ENCODE results near the gene VILL. TPM values are rescaled to one million over a fixed set of nuclear protein-coding genes. Genes with fewer than 3 reads are reported as not detected.

The VILL gene
- total RNA-seq, 2 experiments from 2014 or later = 13.2 to 23.5 TPM

GRCh38 chr3:38036286-38036685 is 45.7 kb downstream of the VILL start:
- Histone ChIP-seq H3K27ac (ENCODE audit: low read depth, low read length, poor library complexity, severe bottlenecking) (no peak overlapping the region), H3K4me1 (ENCODE audit: insufficient read depth, low read length, poor library complexity, severe bottlenecking) (peaks cover 8% of the 10 kb centered on the region), H3K4me3 (ENCODE audit: low read depth, low read length, poor library complexity, severe bottlenecking) (no peak overlapping the region), H3K36me3 (ENCODE audit: insufficient read depth, low read length) (no peaks in the 10 kb centered on the region), H4K20me1 (ENCODE audit: insufficient read depth, low read length) (no peaks in the 10 kb centered on the region), H2AFZ (ENCODE audit: low read length) (no peak overlapping the region), H3K9me3 (ENCODE audit: low read length) (no peaks in the 10 kb centered on the region), H3K79me2 (ENCODE audit: insufficient read depth, low read depth, low read length) (no peaks in the 10 kb centered on the region), H3K9me2 (ENCODE audit: insufficient read depth, low read length) (no peaks in the 10 kb centered on the region), H3K4me2 (ENCODE audit: low read length) (no peak overlapping the region)
- BruUV-seq (replicated peaks) = no TSS peak
- intact Hi-C loops (cut with micrococcal nuclease; ENCODE audit: unreplicated experiment) = no loop called here
- TF ChIP-seq EZH2phosphoT487 (IDR thresholded peaks at IDR 0.05; ENCODE audit: borderline replicate concordance, low read depth, low read length) = no peak
- TF ChIP-seq, protein P1, sequence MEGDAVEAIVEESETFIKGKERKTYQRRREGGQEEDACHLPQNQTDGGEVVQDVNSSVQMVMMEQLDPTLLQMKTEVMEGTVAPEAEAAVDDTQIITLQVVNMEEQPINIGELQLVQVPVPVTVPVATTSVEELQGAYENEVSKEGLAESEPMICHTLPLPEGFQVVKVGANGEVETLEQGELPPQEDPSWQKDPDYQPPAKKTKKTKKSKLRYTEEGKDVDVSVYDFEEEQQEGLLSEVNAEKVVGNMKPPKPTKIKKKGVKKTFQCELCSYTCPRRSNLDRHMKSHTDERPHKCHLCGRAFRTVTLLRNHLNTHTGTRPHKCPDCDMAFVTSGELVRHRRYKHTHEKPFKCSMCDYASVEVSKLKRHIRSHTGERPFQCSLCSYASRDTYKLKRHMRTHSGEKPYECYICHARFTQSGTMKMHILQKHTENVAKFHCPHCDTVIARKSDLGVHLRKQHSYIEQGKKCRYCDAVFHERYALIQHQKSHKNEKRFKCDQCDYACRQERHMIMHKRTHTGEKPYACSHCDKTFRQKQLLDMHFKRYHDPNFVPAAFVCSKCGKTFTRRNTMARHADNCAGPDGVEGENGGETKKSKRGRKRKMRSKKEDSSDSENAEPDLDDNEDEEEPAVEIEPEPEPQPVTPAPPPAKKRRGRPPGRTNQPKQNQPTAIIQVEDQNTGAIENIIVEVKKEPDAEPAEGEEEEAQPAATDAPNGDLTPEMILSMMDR (conservative IDR thresholded peaks at IDR 0.05; ENCODE audit: low read length) = no peak
- ChIA-PET CTCF (ENCODE audit: unreplicated experiment) (no interaction called here), POLR2A (no interaction called here)
- no peak for DNase-seq (ENCODE audit: low spot score)

DNA sequence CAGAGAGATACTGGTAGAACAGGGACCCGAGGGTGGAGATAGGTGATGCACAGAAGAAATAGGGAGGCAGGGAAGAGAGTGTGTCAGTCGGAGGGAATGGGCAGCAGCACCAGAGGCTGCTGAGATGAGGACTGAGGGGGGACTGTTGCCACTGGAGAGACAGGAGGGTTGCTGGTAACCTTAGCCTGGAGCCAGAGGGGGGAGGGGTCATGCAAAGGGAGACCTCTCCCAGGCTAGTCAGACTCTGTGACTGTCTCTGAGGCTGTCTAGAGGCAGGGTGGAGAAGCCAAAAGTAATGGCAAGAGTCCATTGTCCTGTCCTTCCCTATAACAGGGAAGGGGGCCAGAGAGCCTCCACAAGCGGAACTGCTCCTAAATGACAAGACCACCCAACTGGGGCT is 46.3 kb downstream of the VILL start:
- Histone ChIP-seq H3K4me2 (ENCODE audit: low read length) (no peak overlapping the region), H4K20me1 (ENCODE audit: insufficient read depth, low read length) (no peaks in the 10 kb centered on the region), H3K9me2 (ENCODE audit: insufficient read depth, low read length) (no peaks in the 10 kb centered on the region), H3K79me2 (ENCODE audit: insufficient read depth, low read depth, low read length) (no peaks in the 10 kb centered on the region), H3K4me1 (ENCODE audit: insufficient read depth, low read length, poor library complexity, severe bottlenecking) (peaks cover 8% of the 10 kb centered on the region), H3K27ac (ENCODE audit: low read depth, low read length, poor library complexity, severe bottlenecking) (no peak overlapping the region), H3K4me3 (ENCODE audit: low read depth, low read length, poor library complexity, severe bottlenecking) (no peak overlapping the region), H3K36me3 (ENCODE audit: insufficient read depth, low read length) (no peaks in the 10 kb centered on the region), H2AFZ (ENCODE audit: low read length) (no peak overlapping the region), H3K9me3 (ENCODE audit: low read length) (no peaks in the 10 kb centered on the region)
- DNase-seq (ENCODE audit: low spot score) = no peak
- BruUV-seq (replicated peaks) = no TSS peak
- intact Hi-C loops (cut with micrococcal nuclease; ENCODE audit: unreplicated experiment) = no loop called here
- POLR2A ChIA-PET = no interaction called here
- TF ChIP-seq EZH2phosphoT487 (IDR thresholded peaks at IDR 0.05; ENCODE audit: borderline replicate concordance, low read depth, low read length) = no peak
- CTCF ChIA-PET (ENCODE audit: unreplicated experiment) = interaction anchor here (0.5 kb wide), 1 partner anchor 95 kb away, joined by 3 read pairs; no protein-coding TSS in a partner anchor

DNA sequence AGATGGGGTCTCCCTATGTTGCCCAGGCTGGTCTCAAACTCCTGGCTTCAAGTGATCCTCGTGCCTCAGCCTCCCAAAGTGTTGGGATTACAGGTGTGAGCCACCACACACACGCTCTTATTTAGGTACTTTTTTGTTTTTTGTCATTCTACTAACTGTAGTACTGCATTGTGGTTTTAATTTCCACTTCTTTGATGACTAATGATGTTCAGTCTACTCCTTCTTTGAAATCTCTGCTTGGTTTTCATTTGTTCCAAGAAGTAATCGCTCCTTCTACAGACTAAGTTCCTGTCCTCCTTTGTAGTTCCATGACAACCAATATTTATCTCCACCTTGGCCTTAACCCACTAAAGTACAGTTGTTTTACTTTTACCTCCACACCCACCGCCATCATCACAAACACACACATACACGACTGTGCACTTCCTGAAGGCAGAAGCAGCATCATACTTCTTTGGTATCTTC is 47.9 kb downstream of the VILL start:
- Histone ChIP-seq H3K9me3 (ENCODE audit: low read length) (no peaks in the 10 kb centered on the region), H3K79me2 (ENCODE audit: insufficient read depth, low read depth, low read length) (no peaks in the 10 kb centered on the region), H4K20me1 (ENCODE audit: insufficient read depth, low read length) (no peaks in the 10 kb centered on the region), H3K9me2 (ENCODE audit: insufficient read depth, low read length) (no peaks in the 10 kb centered on the region), H3K4me1 (ENCODE audit: insufficient read depth, low read length, poor library complexity, severe bottlenecking) (peaks cover 8% of the 10 kb centered on the region), H3K4me2 (ENCODE audit: low read length) (peak overlapping the region; percentile 38; the same call in 1 of the 2 replicates), H3K4me3 (ENCODE audit: low read depth, low read length, poor library complexity, severe bottlenecking) (no peak overlapping the region), H2AFZ (ENCODE audit: low read length) (peak overlapping the region; percentile 67; the same call in 1 of the 2 replicates), H3K36me3 (ENCODE audit: insufficient read depth, low read length) (no peaks in the 10 kb centered on the region), H3K27ac (ENCODE audit: low read depth, low read length, poor library complexity, severe bottlenecking) (no peak overlapping the region)
- TF ChIP-seq EZH2phosphoT487 (IDR thresholded peaks at IDR 0.05; ENCODE audit: borderline replicate concordance, low read depth, low read length) = no peak
- TF ChIP-seq, protein P1 (conservative IDR thresholded peaks at IDR 0.05; ENCODE audit: low read length) = no peak
- intact Hi-C loops (cut with micrococcal nuclease; ENCODE audit: unreplicated experiment) = no loop called here
- CTCF ChIA-PET (ENCODE audit: unreplicated experiment) = no interaction called here
- POLR2A ChIA-PET = no interaction called here
- no TSS peak for BruUV-seq (replicated peaks)
- DNase-seq (ENCODE audit: low spot score) = no peak

Measured in OCI-LY7 (cell line).